ENCODE measurements around the gene DSTYK. TPM values are rescaled to one million over a fixed set of nuclear protein-coding genes. Genes with fewer than 3 reads are reported as not detected.

The DSTYK gene
- polyA plus RNA-seq, 3 donors, result 2.7 to 5.2 (median 3.0) TPM

- no peak overlapping the region for H3K27ac ChIP-seq (ENCODE audit: low read depth, low read length)
These were observed 100.1 kb downstream of the DSTYK start for GRCh38 chr1:205111354-205111753.

GRCh38 chr1:205109711-205110110 lies 101.8 kb downstream of the DSTYK start:
- H3K27ac ChIP-seq (ENCODE audit: low read depth, low read length), result no peak overlapping the region
- 76 to 97% (median 87%) methylated on average over 5 of the region's 5 CpGs for WGBS, 3 donors

- 90 to 93% (median 92%) methylated on average over 1 of the region's 1 CpG for WGBS, 3 donors
- H3K27ac ChIP-seq (ENCODE audit: low read depth, low read length), result no peak overlapping the region
These were observed 102.2 kb downstream of the DSTYK start for GRCh38 chr1:205109269-205109668.

- WGBS, 3 donors, result 82 to 87% (median 84%) methylated on average over 4 of the region's 4 CpGs
These were observed 103.0 kb downstream of the DSTYK start for GRCh38 chr1:205108464-205108863.

GRCh38 chr1:205107327-205107726 lies 104.2 kb downstream of the DSTYK start:
- H3K27ac ChIP-seq (ENCODE audit: low read depth, low read length), result no peak overlapping the region
- WGBS, 3 donors, result 91 to 93% (median 91%) methylated on average over 4 of the region's 4 CpGs

More at GRCh38 chr1:205108464-205108863, 103.0 kb downstream of the DSTYK start:
- H3K27ac ChIP-seq (ENCODE audit: low read depth, low read length), result no peak overlapping the region

- H3K27ac ChIP-seq (ENCODE audit: low read depth, low read length), result no peak overlapping the region
- WGBS, 3 donors, result 98 to 99% (median 98%) methylated on average over 3 of the region's 3 CpGs
These were observed 109.1 kb downstream of the DSTYK start for GRCh38 chr1:205102404-205102803.

- no peak overlapping the region for H3K27ac ChIP-seq (ENCODE audit: low read depth, low read length)
These were observed 113.3 kb downstream of the DSTYK start for GRCh38 chr1:205098242-205098641.

GRCh38 chr1:205095422-205095821 lies 116.1 kb downstream of the DSTYK start:
- no peak overlapping the region for H3K27ac ChIP-seq (ENCODE audit: low read depth, low read length)

Other genes with a start within 250 kb of the DSTYK start
- gene CNTN2, start 168.5 kb downstream of the DSTYK start, polyA plus RNA-seq, result under 1 TPM; 0.10 to 0.34 (median 0.22) TPM
- gene TMEM81, start 127.2 kb downstream of the DSTYK start, polyA plus RNA-seq, result 1 to 10 TPM; 1.1 to 1.8 (median 1.2) TPM
- 1 to 10 TPM; 4.2 to 6.0 (median 5.6) TPM for gene RBBP5, start 89.7 kb downstream of the DSTYK start, polyA plus RNA-seq
- gene TMCC2, start 16.2 kb upstream of the DSTYK start, polyA plus RNA-seq, result 1 to 10 TPM in 1 of 3 donors, under 1 TPM in 2; 0.70 to 3.1 (median 0.92) TPM
- 1 to 10 TPM; 1.5 to 4.7 (median 1.6) TPM for gene NUAK2, start 110.0 kb upstream of the DSTYK start, polyA plus RNA-seq
- gene KLHDC8A, start 145.2 kb upstream of the DSTYK start, polyA plus RNA-seq, result under 1 TPM; 0.20 to 0.58 (median 0.34) TPM
- gene LEMD1, start 210.4 kb upstream of the DSTYK start, polyA plus RNA-seq, result under 1 TPM in 1 of 3 donors, not detected in 2; 0.22 TPM
- under 1 TPM in 1 of 3 donors, not detected in 2; 0.06 TPM for gene BLACAT1, start 244.3 kb upstream of the DSTYK start, polyA plus RNA-seq

Data from adipose tissue (tissue), 3 donors.